ENCODE data around the gene GRM7. TPM values are rescaled to one million over a fixed set of nuclear protein-coding genes. Genes with fewer than 3 reads are reported as not detected.

GRM7 gene
- total and polyA plus RNA-seq, 9 of the 15 experiments (the other 6 are each of a cell fraction or from before 2014, with no cell fraction given): not detected

DNA sequence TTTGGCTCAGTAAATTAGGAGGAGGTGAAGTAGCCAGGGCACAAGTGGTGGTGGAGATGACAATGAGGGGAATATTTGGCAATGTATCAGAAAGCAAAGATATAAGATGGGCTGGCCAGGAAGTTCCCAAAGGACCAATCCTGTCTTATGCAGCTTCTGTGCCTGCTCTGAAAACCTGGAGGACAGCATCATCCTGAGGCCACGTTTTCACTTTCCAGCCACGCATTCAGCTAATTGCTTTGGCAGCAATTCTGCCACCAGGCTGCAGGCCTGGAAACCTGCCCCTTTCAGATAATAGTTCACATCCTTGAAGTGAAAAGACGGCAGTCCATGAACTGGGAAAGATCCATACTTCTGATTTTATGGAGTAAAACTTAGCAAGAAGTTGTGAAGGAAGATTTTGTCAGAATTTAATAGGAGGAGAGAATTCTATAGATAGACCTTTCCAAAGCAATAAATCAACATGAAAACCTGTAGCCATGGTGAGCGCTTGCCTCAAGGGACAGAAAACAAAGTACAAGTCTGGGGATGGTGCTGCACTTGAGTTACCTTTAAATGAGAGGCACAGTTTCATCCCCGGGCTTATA lies 682.5 kb downstream of the GRM7 start:
- Histone ChIP-seq H3K27me3 (ENCODE audit: control insufficient read depth in 2 of 2, insufficient read depth in 2 of 2, low read length in 2 of 2) (no peaks in the 10 kb centered on the region), H4K20me1 (replicated peaks; ENCODE audit: control insufficient read depth, insufficient read depth, low read length) (no peaks in the 10 kb centered on the region), H3K9me1 (ENCODE audit: control insufficient read depth, insufficient read depth, low read length) (no peaks in the 10 kb centered on the region), H3K4me3 (no peak overlapping the region), H3K4me2 (ENCODE audit: insufficient read depth, low read length) (no peak overlapping the region), H3K4me1 (replicated peaks in 1 of 2; ENCODE audit: control insufficient read depth in 2 of 2, insufficient read depth in 2 of 2, low read length in 2 of 2) (no peaks in the 10 kb centered on the region), H2AFZ (ENCODE audit: low read depth, low read length) (no peak overlapping the region), H3K79me2 (ENCODE audit: control insufficient read depth, insufficient read depth, low read length) (no peaks in the 10 kb centered on the region), H3K9ac (ENCODE audit: insufficient read depth in 1 of 2, low read depth in 2 of 2, low read length in 2 of 2) (no peak overlapping the region), H3K9me3 (replicated peaks; ENCODE audit: control insufficient read depth, insufficient read depth, low read depth, low read length) (no peaks in the 10 kb centered on the region; the same call in 1 of the 2 replicates), H3K36me3 (ENCODE audit: control insufficient read depth, insufficient read depth, low read length) (no peaks in the 10 kb centered on the region), H3K27ac (ENCODE audit: extremely low read depth, low read depth, low read length) (no peak overlapping the region)
- intact Hi-C loops (cut with micrococcal nuclease) (no loop called here), in situ Hi-C loops (cut with MboI) (no loop called here)
- no peak for FAIRE-seq
- 0% methylated on average over 5 of the region's 5 CpGs for WGBS (ENCODE audit: insufficient coverage, low coverage, missing lambda C conversion rate)
- DNase-seq (ENCODE audit: extremely low read depth in 1 of 4, low spot score in 3 of 4): no peak
- no peak for ATAC-seq
- POLR2A ChIA-PET: no interaction called here
- CTCF ChIA-PET (ENCODE audit: low intra/inter-chr PET ratio): no interaction called here
- TF ChIP-seq HCFC1 (IDR thresholded peaks at IDR 0.05; ENCODE audit: low read depth, low read length): no peak
- no peak for TF ChIP-seq CEBPG (CRISPR knock-in tag; IDR thresholded peaks at IDR 0.05)
- TF ChIP-seq CEBPG (tag; conservative IDR thresholded peaks at IDR 0.05 in 1 of 2, IDR thresholded peaks at IDR 0.05 in 1 of 2): no peak
- TF ChIP-seq RAD21 (CRISPR knock-in tag; conservative IDR thresholded peaks at IDR 0.05 in 1 of 2, IDR thresholded peaks at IDR 0.05 in 1 of 2): no peak
- TF ChIP-seq ZNF57 (CRISPR knock-in tag; IDR thresholded peaks at IDR 0.05): no peak
- TF ChIP-seq, protein P1, sequence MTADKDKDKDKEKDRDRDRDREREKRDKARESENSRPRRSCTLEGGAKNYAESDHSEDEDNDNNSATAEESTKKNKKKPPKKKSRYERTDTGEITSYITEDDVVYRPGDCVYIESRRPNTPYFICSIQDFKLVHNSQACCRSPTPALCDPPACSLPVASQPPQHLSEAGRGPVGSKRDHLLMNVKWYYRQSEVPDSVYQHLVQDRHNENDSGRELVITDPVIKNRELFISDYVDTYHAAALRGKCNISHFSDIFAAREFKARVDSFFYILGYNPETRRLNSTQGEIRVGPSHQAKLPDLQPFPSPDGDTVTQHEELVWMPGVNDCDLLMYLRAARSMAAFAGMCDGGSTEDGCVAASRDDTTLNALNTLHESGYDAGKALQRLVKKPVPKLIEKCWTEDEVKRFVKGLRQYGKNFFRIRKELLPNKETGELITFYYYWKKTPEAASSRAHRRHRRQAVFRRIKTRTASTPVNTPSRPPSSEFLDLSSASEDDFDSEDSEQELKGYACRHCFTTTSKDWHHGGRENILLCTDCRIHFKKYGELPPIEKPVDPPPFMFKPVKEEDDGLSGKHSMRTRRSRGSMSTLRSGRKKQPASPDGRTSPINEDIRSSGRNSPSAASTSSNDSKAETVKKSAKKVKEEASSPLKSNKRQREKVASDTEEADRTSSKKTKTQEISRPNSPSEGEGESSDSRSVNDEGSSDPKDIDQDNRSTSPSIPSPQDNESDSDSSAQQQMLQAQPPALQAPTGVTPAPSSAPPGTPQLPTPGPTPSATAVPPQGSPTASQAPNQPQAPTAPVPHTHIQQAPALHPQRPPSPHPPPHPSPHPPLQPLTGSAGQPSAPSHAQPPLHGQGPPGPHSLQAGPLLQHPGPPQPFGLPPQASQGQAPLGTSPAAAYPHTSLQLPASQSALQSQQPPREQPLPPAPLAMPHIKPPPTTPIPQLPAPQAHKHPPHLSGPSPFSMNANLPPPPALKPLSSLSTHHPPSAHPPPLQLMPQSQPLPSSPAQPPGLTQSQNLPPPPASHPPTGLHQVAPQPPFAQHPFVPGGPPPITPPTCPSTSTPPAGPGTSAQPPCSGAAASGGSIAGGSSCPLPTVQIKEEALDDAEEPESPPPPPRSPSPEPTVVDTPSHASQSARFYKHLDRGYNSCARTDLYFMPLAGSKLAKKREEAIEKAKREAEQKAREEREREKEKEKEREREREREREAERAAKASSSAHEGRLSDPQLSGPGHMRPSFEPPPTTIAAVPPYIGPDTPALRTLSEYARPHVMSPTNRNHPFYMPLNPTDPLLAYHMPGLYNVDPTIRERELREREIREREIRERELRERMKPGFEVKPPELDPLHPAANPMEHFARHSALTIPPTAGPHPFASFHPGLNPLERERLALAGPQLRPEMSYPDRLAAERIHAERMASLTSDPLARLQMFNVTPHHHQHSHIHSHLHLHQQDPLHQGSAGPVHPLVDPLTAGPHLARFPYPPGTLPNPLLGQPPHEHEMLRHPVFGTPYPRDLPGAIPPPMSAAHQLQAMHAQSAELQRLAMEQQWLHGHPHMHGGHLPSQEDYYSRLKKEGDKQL (CRISPR knock-in tag; IDR thresholded peaks at IDR 0.05; ENCODE audit: borderline replicate concordance): no peak
- no peak for TF ChIP-seq RBM39 (optimal IDR thresholded peaks at IDR 0.05; ENCODE audit: low read depth, low read length)
- no peak for TF ChIP-seq DPF2 (IDR thresholded peaks at IDR 0.05)
- TF ChIP-seq TCF7 (IDR thresholded peaks at IDR 0.05; ENCODE audit: borderline replicate concordance): no peak
- TF ChIP-seq ZNF668 (CRISPR knock-in tag; IDR thresholded peaks at IDR 0.05): no peak
- no peak for TF ChIP-seq PRMT5 (CRISPR knock-in tag; IDR thresholded peaks at IDR 0.05)
- no peak for TF ChIP-seq SMC3 (conservative IDR thresholded peaks at IDR 0.05; ENCODE audit: insufficient read depth, low read depth, low read length)
- TF ChIP-seq POLR3A (IDR thresholded peaks at IDR 0.05; ENCODE audit: borderline replicate concordance, extremely low read depth, insufficient read depth, insufficient read length): no peak
- no peak for TF ChIP-seq PCBP2 (IDR thresholded peaks at IDR 0.05; ENCODE audit: low read depth, low read length, poor library complexity, severe bottlenecking)
- no TSS peak for BruUV-seq (replicated peaks)

All from K562 (cell line).